SK-N-SH (cell line): ENCODE results near the gene LARP4. TPM values are rescaled to one million over a fixed set of nuclear protein-coding genes. Genes with fewer than 3 reads are reported as not detected.

Experiments used
- CTCF ChIA-PET: fragments of 300-600, 350-600 bp; formaldehyde crosslinking; extraction: SDS; loops from one replicate; lab custom pipeline; 2021; lab: Yijun Ruan, JAX
- POLR2A ChIA-PET: fragments of 350-600 bp; sonication (Branson Sonifier 250); formaldehyde crosslinking; extraction: SDS; loops from one replicate; lab custom pipeline; 2020; ENCODE audit warnings: antibody characterized with exemption, inconsistent platforms; lab: Yijun Ruan, JAX
- DNase-seq: peaks from one replicate; pipeline ENCODE4 v3.0.0; 2012
- H2AFZ ChIP-seq: fragments of 200-600 bp; sonication (generic); 2 replicates; pipeline ENCODE4 v1.8.1; 2016; ENCODE audit warnings: antibody characterized with exemption, mild to moderate bottlenecking, low read depth
- H3F3A ChIP-seq: fragments of 200-600 bp; sonication (generic); replicated peaks from 2 replicates; pipeline ENCODE3; 2016; ENCODE audit warnings: antibody characterized with exemption, mild to moderate bottlenecking; ENCODE audit not compliant: insufficient read depth
- H3K27ac ChIP-seq, 2 experiments: fragments of 200-500 bp in 1 of 2; fragments of 200-600 bp in 1 of 2; sonication (Bioruptor generic) in 1 of 2; sonication (generic), shearing (Covaris generic) in 1 of 2; 2 replicates each; pipeline versions ENCODE4 v1.5.1 to v1.6.1; 2014 to 2016; ENCODE audit warnings: low read depth in 2 of 2, inconsistent platforms in 1 of 2, low read length in 1 of 2, mild to moderate bottlenecking in 1 of 2, mixed read lengths in 1 of 2
- H3K27me3 ChIP-seq: fragments of 200-600 bp; sonication (generic), shearing (Covaris generic); 2 replicates; pipeline ENCODE4 v1.6.1; 2016; ENCODE audit warnings: mixed run types; ENCODE audit not compliant: insufficient read depth
- H3K36me3 ChIP-seq, 2 experiments: fragments of 200-500 bp in 1 of 2; fragments of 200-600 bp in 1 of 2; sonication (Bioruptor generic) in 1 of 2; sonication (generic) in 1 of 2; replicated peaks in 1 of 2; 2 replicates each; pipeline versions ENCODE3 to v1.5.1; 2014 to 2016; ENCODE audit warnings: low read length in 1 of 2, mild to moderate bottlenecking in 1 of 2; ENCODE audit not compliant: insufficient read depth in 2 of 2, control insufficient read depth in 1 of 2
- H3K4me1 ChIP-seq, 2 experiments: fragments of 200-500 bp in 1 of 2; fragments of 200-600 bp in 1 of 2; sonication (Bioruptor generic) in 1 of 2; sonication (generic), shearing (Covaris generic) in 1 of 2; 2 replicates each; pipeline versions ENCODE4 v1.5.1 to v1.6.1; 2014 to 2016; ENCODE audit warnings: low read depth in 1 of 2, low read length in 1 of 2, mixed run types in 1 of 2; ENCODE audit not compliant: insufficient read depth in 2 of 2, control insufficient read depth in 1 of 2
- H3K4me2 ChIP-seq: fragments of 200-600 bp; sonication (generic), shearing (Covaris generic); 2 replicates; pipeline ENCODE4 v1.6.1; 2017; ENCODE audit warnings: mixed run types
- H3K4me3 ChIP-seq, 2 experiments: fragments of 200-500 bp in 1 of 2; fragments of 200-600 bp in 1 of 2; sonication (Bioruptor generic) in 1 of 2; sonication (generic), shearing (Covaris generic) in 1 of 2; 2 replicates each; pipeline versions ENCODE4 v1.5.1 to v1.8.1; 2014 to 2016; ENCODE audit warnings: low read depth in 2 of 2, inconsistent platforms in 1 of 2, low read length in 1 of 2, mild to moderate bottlenecking in 1 of 2, mixed read lengths in 1 of 2, moderate library complexity in 1 of 2
- H3K79me2 ChIP-seq: fragments of 200-600 bp; sonication (generic); 2 replicates; pipeline ENCODE4 v1.8.1; 2017; ENCODE audit warnings: mild to moderate bottlenecking; ENCODE audit not compliant: insufficient read depth
- H3K9ac ChIP-seq: fragments of 200-600 bp; sonication (generic); 2 replicates; pipeline ENCODE4 v1.6.1; 2017; ENCODE audit warnings: mixed run types
- H3K9me2 ChIP-seq: fragments of 200-600 bp; sonication (generic); 2 replicates; pipeline ENCODE4 v1.6.1; 2017; ENCODE audit warnings: mixed run types
- H3K9me3 ChIP-seq: fragments of 200-600 bp; sonication (generic); 2 replicates; pipeline ENCODE4 v1.6.1; 2017; ENCODE audit warnings: mixed run types, mild to moderate bottlenecking, moderate library complexity
- H4K20me1 ChIP-seq: fragments of 200-600 bp; sonication (generic); 2 replicates; pipeline ENCODE4 v1.6.1; 2017; ENCODE audit warnings: mild to moderate bottlenecking, mixed run types; ENCODE audit not compliant: insufficient read depth
- CHD2 ChIP-seq: fragments of 150-350 bp; IDR thresholded peaks from 2 replicates; pipeline ENCODE4 v1.6.1; 2018; ENCODE audit warnings: low read length; ENCODE audit not compliant: partially characterized antibody
- CTCF ChIP-seq: fragments of 200-600 bp; sonication (generic); IDR thresholded peaks from 2 replicates; pipeline ENCODE4 v1.6.1; 2017; ENCODE audit warnings: antibody characterized with exemption, mild to moderate bottlenecking, moderate library complexity
- EP300 ChIP-seq, 2 experiments: IDR thresholded peaks; 2 replicates each; pipeline versions ENCODE4 v1.4.0 to v1.6.1; 2012; ENCODE audit warnings: borderline replicate concordance in 1 of 2, low read depth in 1 of 2, low read length in 1 of 2
- FOXM1 ChIP-seq: IDR thresholded peaks from 2 replicates; pipeline ENCODE4 v1.4.0; 2012; ENCODE audit warnings: low read depth, mild to moderate bottlenecking
- GABPA ChIP-seq: IDR thresholded peaks from 2 replicates; pipeline ENCODE4 v1.4.0; 2012; ENCODE audit warnings: low read depth, mild to moderate bottlenecking
- GATA2 ChIP-seq: sonication (generic); formaldehyde crosslinking; IDR thresholded peaks from 2 replicates; pipeline ENCODE4 v1.5.0; 2020; ENCODE audit warnings: mild to moderate bottlenecking, missing genetic modification reagents
- MAX ChIP-seq: IDR thresholded peaks from 2 replicates; pipeline ENCODE4 v1.4.0; 2012; ENCODE audit warnings: low read depth
- RAD21 ChIP-seq: IDR thresholded peaks from 2 replicates; pipeline ENCODE4 v1.6.1; 2012; ENCODE audit warnings: mild to moderate bottlenecking, low read length
- RCOR1 ChIP-seq: fragments of 150-350 bp; IDR thresholded peaks from 2 replicates; pipeline ENCODE4 v1.6.1; 2017; ENCODE audit warnings: antibody characterized with exemption, low read length
- REST ChIP-seq: IDR thresholded peaks from 2 replicates; pipeline ENCODE4 v1.6.1; 2012; ENCODE audit warnings: mild to moderate bottlenecking, low read depth, low read length, moderate library complexity
- RFX5 ChIP-seq: IDR thresholded peaks from 2 replicates; pipeline ENCODE4 v1.6.1; 2012; ENCODE audit warnings: mild to moderate bottlenecking, improper control_type of control experiment, low read length
- TCF12 ChIP-seq: IDR thresholded peaks from 2 replicates; pipeline ENCODE4 v1.4.0; 2012
- USF1 ChIP-seq: IDR thresholded peaks from 2 replicates; pipeline ENCODE4 v1.4.0; 2012; ENCODE audit warnings: low read depth, borderline replicate concordance
- WGBS: methylation state at CpG from one replicate; pipeline ENCODE4 v1.1.6; 2017; ENCODE audit warnings: low lambda C conversion rate; 5-methylcytosine and 5-hydroxymethylcytosine counted together
- polyA plus RNA-seq, 3 experiments: library from polyadenylated mRNA; depleted of rRNA; stranded (reverse); fragments of >200 nt; gene quantifications; 2 replicates each; pipeline ENCODE4 v1.2.3, GENCODE V29; 2012

Gene LARP4
- polyA plus RNA-seq, 1 of the 3 experiments (the other 2 are of a cell fraction) = 10.8 TPM

- no peak overlapping the region for H2AFZ ChIP-seq
- 85% methylated on average over 7 of the region's 7 CpGs for WGBS
- POLR2A ChIA-PET = interaction anchor here (1.2 kb wide), 1 partner anchor 133 kb away, joined by 4 read pairs; no protein-coding TSS in a partner anchor
- H3K79me2 ChIP-seq = peaks cover 90% of the 10 kb centered on the region
- no peak overlapping the region for H3K4me2 ChIP-seq
- CTCF ChIA-PET = interaction anchor here (0.7 to 9.1 kb wide), 7 partner anchors 9 to 190 kb away, joined by 3 to 165 read pairs (median 3); no protein-coding TSS in a partner anchor
- H4K20me1 ChIP-seq = peaks cover 24% of the 10 kb centered on the region
- H3K36me3 ChIP-seq = no peaks in the 10 kb centered on the region
- H3K4me1 ChIP-seq = peaks cover 8 to 21% of the 10 kb centered on the region in 2 experiments; a peak in 3 of 4 replicates
- TF ChIP-seq FOXM1 (no peak), TCF12 (no peak), RAD21 (no peak), RFX5 (no peak), REST (no peak), GABPA (no peak), CHD2 (no peak)
- no peaks in the 10 kb centered on the region for H3K9me2 ChIP-seq
- peaks cover 11% of the 10 kb centered on the region for H3F3A ChIP-seq
- H3K27ac ChIP-seq = no peak overlapping the region
- no peak overlapping the region for H3K9ac ChIP-seq
- no peak overlapping the region for H3K4me3 ChIP-seq
- H3K9me3 ChIP-seq = no peaks in the 10 kb centered on the region
- DNase-seq = no peak
- H3K27me3 ChIP-seq = no peaks in the 10 kb centered on the region
These were observed 108.4 kb downstream of the LARP4 start for GRCh38 chr12:50508970-50509663.

- Histone ChIP-seq H3F3A (peaks cover 14% of the 10 kb centered on the region), H3K9ac (no peak overlapping the region), H3K4me2 (no peak overlapping the region), H3K79me2 (peaks cover 97% of the 10 kb centered on the region), H4K20me1 (0 out of 2 replicates have a peak, but pooled peaks cover 3% of the 10 kb centered on the region), H2AFZ (no peak overlapping the region), H3K27ac (no peak overlapping the region), H3K27me3 (no peaks in the 10 kb centered on the region), H3K36me3 (no peaks in the 10 kb centered on the region), H3K9me3 (no peaks in the 10 kb centered on the region), H3K9me2 (no peaks in the 10 kb centered on the region), H3K4me3 (no peak overlapping the region), H3K4me1 (peaks cover 0 to 14% of the 10 kb centered on the region in 2 experiments; a peak in 1 of 4 replicates)
- CTCF ChIA-PET = interaction anchor here (0.7 to 3.7 kb wide), 2 partner anchors 10 to 603 kb away, joined by 3 to 14 read pairs; partner anchors contain the start of gene DIP2B
- 98% methylated on average over 4 of the region's 4 CpGs for WGBS
- POLR2A ChIA-PET = interaction anchor here (0.9 kb wide), 1 partner anchor 9 kb away, joined by 3 read pairs; no protein-coding TSS in a partner anchor
- DNase-seq = no peak
- no peak for TF ChIP-seq MAX
- TF ChIP-seq USF1 = no peak
- no peak for TF ChIP-seq EP300 (IDR thresholded peaks at IDR 0.05; ENCODE audit: borderline replicate concordance in 1 of 2, low read depth in 1 of 2, low read length in 1 of 2)
- no peak for TF ChIP-seq FOXM1
- no peak for TF ChIP-seq RCOR1
- TF ChIP-seq GATA2 = no peak
- TF ChIP-seq RAD21 = no peak
- TF ChIP-seq CTCF = no peak
- TF ChIP-seq REST = no peak
These were observed 114.0 kb downstream of the LARP4 start for GRCh38 chr12:50514526-50515276.
